ENCODE measurements around the gene WDR55.
A peak's percentile ranks its signal among the peaks of the same experiment; 100 is the strongest.
"Not testable (repeated sequence)": the region's sequence is repeated elsewhere in the genome, so short reads cannot be mapped to it uniquely, and the experiment has no call there.

Gene WDR55

GRCh38 chr5:140710899-140711552 lies 46.3 kb downstream of the WDR55 start:
- DNase-seq (ENCODE audit: low read depth in 2 of 2) = peak; percentile 96

GRCh38 chr5:140711794-140712193 lies 47.1 kb downstream of the WDR55 start:
- no peak for DNase-seq (ENCODE audit: low read depth in 2 of 2)

- DNase-seq (ENCODE audit: low read depth in 2 of 2) = no peak
Observed at GRCh38 chr5:140713562-140714094, 48.9 kb downstream of the WDR55 start.

GRCh38 chr5:140716238-140716637 lies 51.5 kb downstream of the WDR55 start:
- DNase-seq (ENCODE audit: low read depth in 2 of 2) = not testable (repeated sequence)

GRCh38 chr5:140718266-140718592 lies 53.5 kb downstream of the WDR55 start:
- no peak for DNase-seq (ENCODE audit: low read depth in 2 of 2)

- not testable (repeated sequence) for DNase-seq (ENCODE audit: low read depth in 2 of 2)
Observed at GRCh38 chr5:140720738-140721137, 56.0 kb downstream of the WDR55 start.

- DNase-seq (ENCODE audit: low read depth in 2 of 2) = not testable (repeated sequence)
Observed at GRCh38 chr5:140721395-140721794, 56.7 kb downstream of the WDR55 start.

Data from fibroblast of skin of left quadriceps (primary cell).